T-helper 2 cell treated with Interferon-gamma antibody and Interleukin-4, amounts not matched to agents 5 μg/mL and 100 μg/mL, for 36 hours (primary cell): ENCODE data around the gene ALPI.
"Not testable (repeated sequence)": the region's sequence is repeated elsewhere in the genome, so short reads cannot be mapped to it uniquely, and the experiment has no call there.

ENCODE experiments used
- DNase-seq: peaks from one replicate; pipeline ENCODE4 v3.0.0; 2021; ENCODE audit warnings: low spot score
- H3K27ac Mint-ChIP-seq: one replicate; pipeline ENCODE4 v1.8.0; 2021; ENCODE audit warnings: mild to moderate bottlenecking, mixed read lengths
- H3K27me3 Mint-ChIP-seq: one replicate; pipeline ENCODE4 v1.8.0; 2021; ENCODE audit warnings: low read depth, mixed read lengths
- H3K36me3 Mint-ChIP-seq: one replicate; pipeline ENCODE4 v1.8.0; 2021; ENCODE audit warnings: low read depth, mixed read lengths
- H3K4me1 Mint-ChIP-seq: one replicate; pipeline ENCODE4 v1.8.0; 2021; ENCODE audit warnings: low read depth, mixed read lengths
- H3K4me3 Mint-ChIP-seq: one replicate; pipeline ENCODE4 v1.8.0; 2022; ENCODE audit warnings: mild to moderate bottlenecking, moderate library complexity, mixed read lengths
- H3K9me3 Mint-ChIP-seq: one replicate; pipeline ENCODE4 v1.8.0; 2021; ENCODE audit warnings: mixed read lengths

Gene ALPI

DNA sequence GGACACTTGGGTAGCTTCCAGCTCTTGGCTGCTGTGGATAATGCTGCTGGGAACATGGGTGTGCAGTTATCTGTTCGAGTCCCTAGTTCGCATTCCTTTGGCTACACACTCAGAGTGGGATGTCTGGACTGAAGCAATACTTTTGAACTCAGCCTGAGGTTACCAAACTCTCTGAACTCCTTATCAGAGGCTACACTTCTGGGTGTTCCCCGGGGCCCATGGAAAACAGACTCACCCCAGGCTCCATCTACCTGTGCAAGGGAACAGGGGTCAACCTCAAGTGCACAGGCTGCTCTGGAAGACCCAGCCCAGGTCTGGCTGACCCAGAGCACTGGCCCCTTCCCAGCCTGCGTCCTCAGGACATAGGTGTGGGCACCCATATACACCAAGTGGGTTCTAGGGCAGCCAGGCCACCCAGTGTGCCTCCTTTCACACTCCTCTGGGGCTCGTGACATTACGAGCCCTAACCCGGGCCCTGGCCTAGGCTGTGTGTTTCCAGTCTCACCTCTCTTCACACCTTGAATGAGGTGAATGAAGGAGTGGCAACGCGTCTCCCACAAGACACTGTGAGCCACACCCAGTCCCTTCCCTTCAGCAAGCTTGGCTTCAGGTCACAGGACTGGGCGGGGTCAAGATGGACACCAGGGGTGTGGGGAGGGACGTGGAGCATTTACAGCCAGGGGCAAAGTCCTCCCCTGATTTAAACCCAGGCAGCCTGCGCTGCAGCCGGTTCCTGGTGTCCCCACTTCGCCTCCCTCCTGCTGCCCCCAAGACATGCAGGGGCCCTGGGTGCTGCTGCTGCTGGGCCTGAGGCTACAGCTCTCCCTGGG lies at the start of gene ALPI:
TSS of gene ALPI (plus strand) at position 728 of the 830 bp plus-strand sequence. CDS start at position 775, 47 bp downstream.
- H3K36me3 Mint-ChIP-seq = no peaks in the 10 kb centered on the region

DNA sequence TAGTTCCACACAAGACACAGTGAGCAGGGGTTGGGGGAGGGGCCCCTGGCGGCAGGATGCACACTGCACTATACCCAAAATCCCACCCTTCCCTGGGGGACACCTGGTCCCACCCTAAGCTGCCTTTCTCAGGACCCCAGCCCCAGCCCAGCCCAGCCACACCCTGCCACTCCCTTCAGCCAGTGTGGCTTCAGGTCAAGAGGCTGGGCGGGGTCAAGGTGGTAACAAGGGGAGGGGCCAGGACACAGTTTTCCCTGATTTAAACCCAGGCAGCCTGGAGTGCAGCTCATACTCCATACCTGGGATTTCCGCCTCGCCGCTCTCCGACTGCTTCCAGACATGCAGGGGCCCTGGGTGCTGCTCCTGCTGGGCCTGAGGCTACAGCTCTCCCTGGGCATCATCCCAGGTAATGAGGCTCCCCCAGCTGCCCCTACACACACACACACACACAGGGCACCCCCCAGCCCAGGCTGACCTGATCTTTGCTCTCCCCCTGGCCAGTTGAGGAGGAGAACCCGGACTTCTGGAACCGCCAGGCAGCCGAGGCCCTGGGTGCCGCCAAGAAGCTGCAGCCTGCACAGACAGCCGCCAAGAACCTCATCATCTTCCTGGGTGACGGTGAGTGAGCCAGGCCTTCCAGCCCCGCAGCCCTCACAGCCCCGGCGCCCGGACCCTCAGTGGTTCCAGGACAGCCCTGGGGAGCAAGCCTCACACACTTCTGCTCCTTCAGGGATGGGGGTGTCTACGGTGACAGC lies 49.2 kb upstream of the ALPI start, which contains the start of gene ALPG:
TSS of gene ALPG (plus strand) at position 289 of the 755 bp plus-strand sequence. CDS start at position 340, 51 bp downstream.
- Mint-ChIP-seq H3K4me1 (no peaks in the 10 kb centered on the region), H3K4me3 (no peak within 1 kb of the TSS), H3K27me3 (peaks cover 9% of the 10 kb centered on the region), H3K27ac (no peak within 1 kb of the TSS), H3K36me3 (no peaks in the 10 kb centered on the region), H3K9me3 (no peaks in the 10 kb centered on the region)
- no peak for DNase-seq

More for the DNA sequence above, at the start of gene ALPI:
- Mint-ChIP-seq H3K27me3 (peaks cover 7% of the 10 kb centered on the region), H3K4me3 (no peak within 1 kb of the TSS), H3K9me3 (no peaks in the 10 kb centered on the region), H3K4me1 (no peaks in the 10 kb centered on the region), H3K27ac (no peak within 1 kb of the TSS)
- DNase-seq = no peak

DNA sequence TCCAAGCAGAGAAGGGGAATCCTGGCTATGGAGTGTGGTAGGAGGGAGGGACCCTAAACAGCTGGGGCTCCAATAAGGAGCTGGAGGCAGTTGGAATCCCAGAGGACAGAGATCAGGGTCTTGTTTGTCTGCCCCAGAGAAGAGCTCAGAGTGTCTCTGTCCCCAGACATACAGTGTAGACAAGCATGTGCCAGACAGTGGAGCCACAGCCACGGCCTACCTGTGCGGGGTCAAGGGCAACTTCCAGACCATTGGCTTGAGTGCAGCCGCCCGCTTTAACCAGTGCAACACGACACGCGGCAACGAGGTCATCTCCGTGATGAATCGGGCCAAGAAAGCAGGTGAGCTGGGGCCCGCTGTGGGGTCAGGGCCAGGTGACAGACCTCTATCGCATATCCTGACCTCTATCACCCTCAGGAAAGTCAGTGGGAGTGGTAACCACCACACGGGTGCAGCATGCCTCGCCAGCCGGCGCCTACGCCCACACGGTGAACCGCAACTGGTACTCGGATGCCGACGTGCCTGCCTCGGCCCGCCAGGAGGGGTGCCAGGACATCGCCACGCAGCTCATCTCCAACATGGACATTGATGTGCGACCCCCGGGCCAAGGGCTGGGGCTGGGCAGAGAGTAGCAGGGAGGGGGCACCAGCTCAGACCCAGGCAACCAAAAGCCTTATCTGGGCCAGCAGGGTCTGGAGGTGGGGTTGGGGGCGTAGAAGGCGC lies 48.4 kb upstream of the ALPI start:
- not testable (repeated sequence) for H3K9me3 Mint-ChIP-seq, H3K4me1 Mint-ChIP-seq, H3K27ac Mint-ChIP-seq, H3K36me3 Mint-ChIP-seq, H3K4me3 Mint-ChIP-seq, DNase-seq
- peaks cover 15% of the 10 kb centered on the region for H3K27me3 Mint-ChIP-seq

DNA sequence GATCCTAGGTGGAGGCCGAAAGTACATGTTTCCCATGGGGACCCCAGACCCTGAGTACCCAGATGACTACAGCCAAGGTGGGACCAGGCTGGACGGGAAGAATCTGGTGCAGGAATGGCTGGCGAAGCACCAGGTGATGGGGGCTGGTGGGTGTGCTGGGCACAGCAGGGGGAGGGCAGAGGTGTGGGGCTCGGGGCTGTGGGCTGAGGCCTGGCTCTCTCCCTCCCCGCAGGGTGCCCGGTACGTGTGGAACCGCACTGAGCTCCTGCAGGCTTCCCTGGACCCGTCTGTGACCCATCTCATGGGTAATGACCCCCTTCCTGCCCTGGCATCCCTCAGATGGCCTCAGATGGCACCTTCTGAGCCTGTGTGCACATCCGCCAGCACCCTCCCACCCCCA lies 47.7 kb upstream of the ALPI start:
- not testable (repeated sequence) for H3K4me3 Mint-ChIP-seq, DNase-seq, H3K36me3 Mint-ChIP-seq, H3K4me1 Mint-ChIP-seq, H3K9me3 Mint-ChIP-seq, H3K27ac Mint-ChIP-seq
- H3K27me3 Mint-ChIP-seq = peaks cover 22% of the 10 kb centered on the region

DNA sequence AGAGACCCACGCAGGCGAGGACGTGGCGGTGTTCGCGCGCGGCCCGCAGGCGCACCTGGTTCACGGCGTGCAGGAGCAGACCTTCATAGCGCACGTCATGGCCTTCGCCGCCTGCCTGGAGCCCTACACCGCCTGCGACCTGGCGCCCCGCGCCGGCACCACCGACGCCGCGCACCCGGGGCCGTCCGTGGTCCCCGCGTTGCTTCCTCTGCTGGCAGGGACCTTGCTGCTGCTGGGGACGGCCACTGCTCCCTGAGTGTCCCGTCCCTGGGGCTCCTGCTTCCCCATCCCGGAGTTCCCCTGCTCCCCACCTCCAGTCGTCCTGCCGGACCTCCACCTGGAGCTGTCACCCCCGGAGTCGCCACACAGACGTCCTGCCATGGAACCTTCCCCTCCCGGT lies 46.3 kb upstream of the ALPI start:
- not testable (repeated sequence) for H3K9me3 Mint-ChIP-seq, H3K36me3 Mint-ChIP-seq, H3K4me1 Mint-ChIP-seq, H3K4me3 Mint-ChIP-seq, DNase-seq, H3K27ac Mint-ChIP-seq
- peaks cover 30% of the 10 kb centered on the region for H3K27me3 Mint-ChIP-seq

DNA sequence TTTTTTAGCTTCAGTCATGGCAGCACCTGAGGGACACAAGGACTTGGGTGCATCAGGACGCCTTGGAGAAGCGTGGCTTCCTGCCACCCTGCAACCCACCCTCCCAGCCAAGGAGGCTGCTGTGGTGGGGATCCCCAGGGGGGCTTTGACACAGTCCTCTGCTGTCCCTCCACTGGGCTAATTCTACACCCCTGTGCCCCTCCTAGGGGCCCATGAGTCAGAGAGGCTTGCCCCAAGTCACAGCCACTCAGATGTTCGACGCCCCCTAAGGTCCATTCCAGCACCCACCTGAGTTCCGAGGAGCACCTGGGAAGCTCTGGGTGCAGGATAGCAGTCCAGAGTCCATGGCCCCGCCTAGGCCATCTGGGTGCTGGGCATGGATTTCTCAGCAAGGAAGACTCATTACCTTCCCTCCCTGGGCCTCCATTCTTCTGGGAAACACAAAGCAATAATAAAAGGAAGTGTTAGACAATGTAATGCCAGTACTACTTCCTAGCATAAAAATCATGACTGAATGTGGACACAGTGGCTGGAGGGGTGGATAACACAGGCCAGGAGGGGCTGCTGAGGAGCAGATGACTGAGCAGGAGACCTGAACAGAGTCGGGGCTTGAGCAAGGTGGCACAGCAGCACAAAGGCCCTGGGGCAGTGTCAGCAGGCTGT lies 45.6 kb upstream of the ALPI start:
- no peaks in the 10 kb centered on the region for H3K36me3 Mint-ChIP-seq
- no peaks in the 10 kb centered on the region for H3K9me3 Mint-ChIP-seq
- H3K27ac Mint-ChIP-seq = no peak overlapping the region
- peaks cover 28% of the 10 kb centered on the region for H3K27me3 Mint-ChIP-seq
- no peak overlapping the region for H3K4me3 Mint-ChIP-seq
- no peak for DNase-seq
- H3K4me1 Mint-ChIP-seq = peaks cover 7% of the 10 kb centered on the region

DNA sequence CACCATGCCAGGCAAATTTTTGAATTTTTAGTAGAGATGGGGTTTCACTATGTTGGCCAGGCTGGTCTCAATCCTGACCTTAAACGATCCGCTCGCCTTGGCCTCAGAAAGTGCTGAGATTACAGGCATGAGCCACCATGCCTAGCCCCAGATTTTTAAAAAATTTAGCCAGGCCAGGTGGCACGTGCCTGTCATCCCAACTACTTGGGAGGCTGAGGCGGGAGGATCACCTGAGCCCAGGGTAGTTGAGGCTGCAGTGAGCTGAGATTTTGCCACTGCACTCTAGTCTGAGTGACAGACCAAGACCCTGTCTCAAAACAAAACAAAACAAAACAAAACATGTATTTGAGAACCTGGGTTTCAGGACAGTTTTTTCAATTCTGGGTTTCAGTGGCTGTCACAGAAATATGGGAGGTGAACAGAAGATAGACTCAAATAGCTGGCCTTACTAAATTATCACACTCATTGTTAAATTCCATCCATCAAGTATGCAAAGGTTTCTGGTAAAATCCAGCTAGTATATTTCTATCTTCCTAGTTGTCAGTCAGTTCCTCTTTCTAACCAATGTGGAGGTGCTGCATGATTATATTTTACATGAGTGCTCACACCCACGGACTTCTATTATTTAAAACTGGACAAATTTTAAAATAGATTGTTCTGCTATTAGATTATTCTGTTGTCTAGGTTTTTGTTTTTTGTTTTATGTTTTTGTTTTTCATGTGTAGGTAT lies 43.9 kb upstream of the ALPI start:
- no peak overlapping the region for H3K4me3 Mint-ChIP-seq
- no peak for DNase-seq
- no peak overlapping the region for H3K27ac Mint-ChIP-seq
- peaks cover 7% of the 10 kb centered on the region for H3K4me1 Mint-ChIP-seq
- H3K36me3 Mint-ChIP-seq = no peaks in the 10 kb centered on the region
- H3K27me3 Mint-ChIP-seq = peaks cover 39% of the 10 kb centered on the region
- no peaks in the 10 kb centered on the region for H3K9me3 Mint-ChIP-seq

DNA sequence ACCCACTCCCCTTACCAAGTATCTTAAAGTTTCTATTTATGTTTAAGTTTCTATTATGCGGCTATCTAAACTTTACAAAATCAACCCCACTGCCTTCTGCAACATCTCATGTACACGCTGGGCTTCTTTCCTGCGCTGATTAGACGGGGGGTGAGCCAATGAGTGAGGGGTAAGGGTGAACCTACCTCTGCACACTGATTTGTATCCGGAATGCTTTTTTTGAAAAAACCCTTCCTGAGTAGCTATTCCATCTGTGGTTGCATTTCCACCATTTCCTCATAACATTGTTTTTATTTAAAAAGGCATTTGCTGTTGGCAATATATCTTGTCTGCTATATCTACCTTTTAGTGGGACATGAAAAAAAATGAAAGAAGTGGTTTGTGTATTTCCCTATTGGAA lies 43.0 kb upstream of the ALPI start:
- no peak overlapping the region for H3K4me3 Mint-ChIP-seq
- no peak for DNase-seq
- H3K4me1 Mint-ChIP-seq = peaks cover 7% of the 10 kb centered on the region
- H3K9me3 Mint-ChIP-seq = no peaks in the 10 kb centered on the region
- H3K27ac Mint-ChIP-seq = no peak overlapping the region
- peaks cover 40% of the 10 kb centered on the region for H3K27me3 Mint-ChIP-seq
- no peaks in the 10 kb centered on the region for H3K36me3 Mint-ChIP-seq

DNA sequence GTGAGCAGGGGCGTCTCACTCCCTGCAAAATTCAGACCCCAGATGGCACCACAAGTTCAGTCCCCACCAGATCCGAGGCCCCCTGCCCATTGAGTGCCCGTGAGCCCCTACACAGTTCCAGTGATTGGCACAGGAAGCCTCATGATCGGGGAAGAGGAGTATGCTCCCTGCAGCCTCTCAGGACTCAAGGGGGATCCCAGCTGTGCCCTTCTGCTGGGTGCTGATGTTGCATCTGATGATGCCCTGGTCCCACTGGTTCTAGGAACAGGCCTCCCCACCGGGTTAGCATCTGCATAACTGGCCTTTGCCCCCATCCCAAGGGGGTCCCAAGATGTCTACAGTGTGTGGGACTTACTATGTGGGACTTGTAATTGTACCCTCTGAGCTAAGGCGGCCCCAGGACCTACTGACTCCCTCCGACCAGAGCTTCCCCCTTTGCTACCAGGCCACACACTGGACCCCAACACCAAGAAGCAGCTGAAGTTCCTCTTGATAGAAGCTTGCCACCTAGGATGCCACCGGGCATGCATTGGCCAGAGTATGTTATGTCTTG lies 40.7 kb upstream of the ALPI start:
- H3K4me1 Mint-ChIP-seq = peaks cover 11% of the 10 kb centered on the region
- H3K9me3 Mint-ChIP-seq = no peaks in the 10 kb centered on the region
- no peaks in the 10 kb centered on the region for H3K36me3 Mint-ChIP-seq
- DNase-seq = no peak
- no peak overlapping the region for H3K4me3 Mint-ChIP-seq
- peaks cover 59% of the 10 kb centered on the region for H3K27me3 Mint-ChIP-seq
- no peak overlapping the region for H3K27ac Mint-ChIP-seq

DNA sequence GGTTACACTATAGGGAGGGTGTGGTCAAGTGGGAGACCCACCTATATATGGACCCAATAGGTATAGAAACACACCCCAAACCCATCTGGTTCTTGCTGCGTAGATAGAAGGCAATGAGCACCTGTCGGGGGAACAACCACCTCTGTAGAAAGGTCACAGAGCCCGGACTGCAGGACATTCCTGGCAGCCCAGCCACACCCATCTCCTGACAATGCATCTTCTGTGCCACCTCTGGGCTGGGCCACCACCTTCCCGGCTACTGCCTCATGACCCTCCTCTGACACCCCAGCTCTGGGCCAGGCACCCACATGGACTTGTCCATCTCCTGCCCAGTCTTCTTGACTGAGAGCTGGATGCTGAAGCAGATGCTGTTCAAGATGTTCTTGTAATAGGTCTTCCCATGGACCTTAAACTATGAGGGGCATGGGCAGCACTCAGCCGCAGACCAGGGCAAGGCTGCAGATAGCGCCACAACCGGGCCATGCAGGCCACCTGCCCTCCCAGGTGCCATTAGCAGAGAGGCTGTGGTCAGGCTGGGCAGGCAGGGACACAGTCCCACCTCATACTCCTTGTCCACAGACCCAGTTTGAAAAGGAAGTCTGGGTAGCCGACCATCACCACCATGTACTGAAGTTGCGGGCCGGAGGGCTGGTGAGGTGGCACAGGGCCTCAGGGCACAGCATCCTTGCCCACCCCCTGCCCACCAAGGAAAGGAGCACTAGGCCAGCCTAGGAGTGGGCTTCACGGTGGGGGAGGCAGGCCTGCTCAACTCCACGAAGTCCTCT lies 40.0 kb upstream of the ALPI start:
- Mint-ChIP-seq H3K4me3 (no peak overlapping the region), H3K36me3 (no peaks in the 10 kb centered on the region), H3K27me3 (peaks cover 61% of the 10 kb centered on the region), H3K4me1 (peaks cover 11% of the 10 kb centered on the region), H3K9me3 (no peaks in the 10 kb centered on the region), H3K27ac (no peak overlapping the region)
- no peak for DNase-seq

DNA sequence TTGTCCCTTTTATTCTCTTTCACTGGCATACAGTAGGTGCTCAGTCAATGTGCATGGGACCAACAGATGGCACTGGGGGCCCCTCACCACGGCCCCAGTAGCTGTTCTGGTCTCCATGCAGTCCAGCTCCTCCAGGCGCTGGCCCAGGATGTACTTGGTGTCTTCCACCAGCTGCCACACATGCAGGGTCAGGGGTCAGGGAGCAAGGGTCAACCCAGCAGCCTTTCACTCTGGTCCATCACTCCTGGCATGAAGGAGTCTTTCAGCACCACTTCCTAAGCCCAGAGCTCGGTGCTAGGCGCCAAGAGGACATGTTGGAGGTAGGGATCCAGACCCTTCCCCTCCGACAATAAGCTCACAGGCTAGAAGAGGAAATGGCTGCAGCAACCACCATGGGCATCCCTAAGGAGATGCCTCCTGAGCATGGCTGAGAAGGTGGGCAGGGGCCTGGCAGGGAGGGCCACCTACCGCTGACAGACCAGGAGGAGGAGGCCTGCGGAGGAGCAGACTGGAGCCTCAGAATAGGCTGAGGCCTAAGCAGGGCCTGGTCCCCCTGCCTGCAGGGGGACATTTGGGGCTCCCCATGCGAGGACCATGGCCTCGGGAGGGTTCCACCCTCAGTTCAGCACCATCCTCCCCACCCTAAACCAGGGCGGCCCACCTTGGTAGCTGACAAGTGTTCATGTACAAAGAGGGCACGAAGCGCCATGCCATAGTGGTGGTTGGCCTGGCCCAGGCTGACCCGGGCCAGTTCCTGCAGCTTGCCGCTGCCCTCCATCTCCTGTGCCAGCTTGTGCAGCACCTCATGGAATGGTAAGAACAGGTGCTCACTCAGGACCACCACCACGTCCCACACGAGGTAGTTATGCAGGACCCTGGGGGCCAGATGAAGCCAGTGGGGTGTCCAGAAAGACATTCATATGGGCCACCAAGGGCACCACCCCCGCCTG lies 39.2 kb upstream of the ALPI start:
- Mint-ChIP-seq H3K4me1 (peaks cover 11% of the 10 kb centered on the region), H3K36me3 (no peaks in the 10 kb centered on the region), H3K27ac (no peak overlapping the region), H3K27me3 (peaks cover 59% of the 10 kb centered on the region), H3K4me3 (no peak overlapping the region), H3K9me3 (peaks cover 1% of the 10 kb centered on the region)
- no peak for DNase-seq
